ENCODE results near the gene SMTNL2.
A peak's percentile ranks its signal among the peaks of the same experiment; 100 is the strongest.
"Not testable (repeated sequence)": the region's sequence is repeated elsewhere in the genome, so short reads cannot be mapped to it uniquely, and the experiment has no call there.

The SMTNL2 gene

GRCh38 chr17:4585638-4585994 is 1.3 kb downstream of the SMTNL2 start:
- no peak for DNase-seq (ENCODE audit: low read depth)

- no peak for DNase-seq (ENCODE audit: low read depth)
These were observed 1.7 kb downstream of the SMTNL2 start for GRCh38 chr17:4586043-4586442.

- no peak for DNase-seq (ENCODE audit: low read depth)
These were observed 2.9 kb downstream of the SMTNL2 start for GRCh38 chr17:4587195-4587594.

GRCh38 chr17:4587803-4588202 is 3.5 kb downstream of the SMTNL2 start:
- no peak for DNase-seq (ENCODE audit: low read depth)

GRCh38 chr17:4588391-4588790 is 4.1 kb downstream of the SMTNL2 start:
- DNase-seq (ENCODE audit: low read depth): no peak

GRCh38 chr17:4588898-4589625 is 4.7 kb downstream of the SMTNL2 start:
- no peak for DNase-seq (ENCODE audit: low read depth)

GRCh38 chr17:4590042-4590441 is 5.7 kb downstream of the SMTNL2 start:
- DNase-seq (ENCODE audit: low read depth): not testable (repeated sequence)

GRCh38 chr17:4590981-4591453 is 6.7 kb downstream of the SMTNL2 start:
- no peak for DNase-seq (ENCODE audit: low read depth)

- DNase-seq (ENCODE audit: low read depth): no peak
These were observed 7.2 kb downstream of the SMTNL2 start for GRCh38 chr17:4591529-4591928.

GRCh38 chr17:4592240-4593005 is 8.1 kb downstream of the SMTNL2 start:
- DNase-seq (ENCODE audit: low read depth): no peak

GRCh38 chr17:4593021-4593421 is 8.7 kb downstream of the SMTNL2 start:
- no peak for DNase-seq (ENCODE audit: low read depth)

GRCh38 chr17:4594406-4594805 is 10.1 kb downstream of the SMTNL2 start:
- DNase-seq (ENCODE audit: low read depth): no peak

GRCh38 chr17:4594931-4595684 is 10.8 kb downstream of the SMTNL2 start:
- DNase-seq (ENCODE audit: low read depth): peak; percentile 19

- not testable (repeated sequence) for DNase-seq (ENCODE audit: low read depth)
These were observed 11.5 kb downstream of the SMTNL2 start for GRCh38 chr17:4595685-4596342.

GRCh38 chr17:4596636-4597380 is 12.5 kb downstream of the SMTNL2 start:
- DNase-seq (ENCODE audit: low read depth): no peak

- no peak for DNase-seq (ENCODE audit: low read depth)
These were observed 13.6 kb downstream of the SMTNL2 start for GRCh38 chr17:4597975-4598374.

- DNase-seq (ENCODE audit: low read depth): no peak
These were observed 14.6 kb downstream of the SMTNL2 start for GRCh38 chr17:4598776-4599504.

- DNase-seq (ENCODE audit: low read depth): no peak
These were observed 15.4 kb downstream of the SMTNL2 start for GRCh38 chr17:4599505-4600281.

GRCh38 chr17:4600563-4600962 is 16.2 kb downstream of the SMTNL2 start:
- no peak for DNase-seq (ENCODE audit: low read depth)

- no peak for DNase-seq (ENCODE audit: low read depth)
These were observed 17.0 kb downstream of the SMTNL2 start for GRCh38 chr17:4601326-4601725.

Data from stimulated activated CD8-positive, alpha-beta memory T cell treated with anti-CD3 and anti-CD28 coated beads, Interleukin-12 subunit alpha, Interleukin-12 subunit beta, amount 100 ng/mL, for 1 hour (primary cell).